Stimulated activated naive CD8-positive, alpha-beta T cell treated with anti-CD3 and anti-CD28 coated beads, Interleukin-15, amount 100 ng/mL, for 72 hours (primary cell): ENCODE data around the gene STAT4.
A peak's percentile ranks its signal among the peaks of the same experiment; 100 is the strongest.

ENCODE experiments used
- ATAC-seq: fragments of 150-1000 bp; cut with Tn5 transposase; 2 replicates; pipeline ENCODE4 v1.10.0; 2021; ENCODE audit warnings: mild to moderate bottlenecking, moderate library complexity
- DNase-seq, 2 donors: peaks; one replicate each; pipeline ENCODE4 v3.0.0; 2021 to 2022
- H3K27ac Mint-ChIP-seq, 2 donors: one replicate each; pipeline ENCODE4 v1.8.0; 2022; ENCODE audit warnings: mild to moderate bottlenecking in 2 of 2, mixed read lengths in 2 of 2, moderate library complexity in 2 of 2
- H3K27me3 Mint-ChIP-seq: one replicate; pipeline ENCODE4 v1.8.0; 2022; ENCODE audit warnings: mixed read lengths
- H3K4me1 Mint-ChIP-seq: one replicate; pipeline ENCODE4 v1.8.0; 2022; ENCODE audit warnings: mild to moderate bottlenecking, mixed read lengths
- H3K4me3 Mint-ChIP-seq, 2 donors: one replicate each; pipeline ENCODE4 v1.8.0; 2022; ENCODE audit warnings: mild to moderate bottlenecking in 2 of 2, mixed read lengths in 2 of 2, moderate library complexity in 1 of 2
- H3K9me3 Mint-ChIP-seq, 2 donors: one replicate each; pipeline ENCODE4 v1.8.0; 2022; ENCODE audit warnings: mixed read lengths in 2 of 2

The STAT4 gene

GRCh38 chr2:191038241-191038725, 112.5 kb downstream of the STAT4 start:
- ATAC-seq, result peak; percentile 68
- H3K4me1 Mint-ChIP-seq, result peaks cover 32% of the 10 kb centered on the region
- no peaks in the 10 kb centered on the region for H3K27me3 Mint-ChIP-seq
- H3K27ac Mint-ChIP-seq, result peak overlapping the region in 1 of 2 donors; percentile 72
- DNase-seq, result no peak
- H3K4me3 Mint-ChIP-seq, result no peak overlapping the region
- no peaks in the 10 kb centered on the region for H3K9me3 Mint-ChIP-seq

GRCh38 chr2:191037351-191037750, 113.4 kb downstream of the STAT4 start:
- ATAC-seq, result no peak
- H3K27ac Mint-ChIP-seq, result peak overlapping the region; percentile 71 to 75
- no peaks in the 10 kb centered on the region for H3K9me3 Mint-ChIP-seq
- no peaks in the 10 kb centered on the region for H3K27me3 Mint-ChIP-seq
- peaks cover 32% of the 10 kb centered on the region for H3K4me1 Mint-ChIP-seq
- no peak for DNase-seq
- no peak overlapping the region for H3K4me3 Mint-ChIP-seq

GRCh38 chr2:191036363-191036762, 114.4 kb downstream of the STAT4 start:
- Mint-ChIP-seq H3K27me3 (no peaks in the 10 kb centered on the region), H3K9me3 (no peaks in the 10 kb centered on the region), H3K4me3 (no peak overlapping the region), H3K27ac (no peak overlapping the region), H3K4me1 (peaks cover 22% of the 10 kb centered on the region)
- ATAC-seq (no peak), DNase-seq (no peak)

- peaks cover 41% of the 10 kb centered on the region for H3K4me1 Mint-ChIP-seq
- no peaks in the 10 kb centered on the region for H3K9me3 Mint-ChIP-seq
- peak overlapping the region; percentile 20 to 59 for H3K27ac Mint-ChIP-seq
- H3K4me3 Mint-ChIP-seq, result no peak overlapping the region
- no peak for DNase-seq
- ATAC-seq, result no peak
- H3K27me3 Mint-ChIP-seq, result no peaks in the 10 kb centered on the region
These were observed 118.0 kb downstream of the STAT4 start for GRCh38 chr2:191032588-191033429.

GRCh38 chr2:191031256-191031655, 119.5 kb downstream of the STAT4 start:
- H3K9me3 Mint-ChIP-seq, result no peaks in the 10 kb centered on the region
- peaks cover 50% of the 10 kb centered on the region for H3K4me1 Mint-ChIP-seq
- DNase-seq (no peak), ATAC-seq (no peak)
- no peaks in the 10 kb centered on the region for H3K27me3 Mint-ChIP-seq
- no peak overlapping the region for H3K4me3 Mint-ChIP-seq
- peak overlapping the region in 1 of 2 donors; percentile 10 for H3K27ac Mint-ChIP-seq

GRCh38 chr2:191030521-191031154, 120.2 kb downstream of the STAT4 start:
- Mint-ChIP-seq H3K9me3 (peaks cover 0 to 5% of the 10 kb centered on the region in 2 donors), H3K4me3 (peak overlapping the region in 1 of 2 donors; percentile 7), H3K4me1 (peaks cover 56% of the 10 kb centered on the region), H3K27ac (no peak overlapping the region), H3K27me3 (no peaks in the 10 kb centered on the region)
- DNase-seq (no peak), ATAC-seq (peak; percentile 78)

GRCh38 chr2:191029280-191029950, 121.4 kb downstream of the STAT4 start:
- ATAC-seq, result peak; percentile 40
- Mint-ChIP-seq H3K4me1 (peaks cover 68% of the 10 kb centered on the region), H3K4me3 (peak overlapping the region; percentile 11 to 74), H3K9me3 (peaks cover 0 to 8% of the 10 kb centered on the region in 2 donors), H3K27me3 (no peaks in the 10 kb centered on the region), H3K27ac (peak overlapping the region; percentile 5 to 29)
- DNase-seq, result no peak

- DNase-seq (no peak), ATAC-seq (peak; percentile 53)
- peaks cover 0 to 8% of the 10 kb centered on the region in 2 donors for H3K9me3 Mint-ChIP-seq
- no peaks in the 10 kb centered on the region for H3K27me3 Mint-ChIP-seq
- no peak overlapping the region for H3K4me3 Mint-ChIP-seq
- H3K27ac Mint-ChIP-seq, result no peak overlapping the region
- peaks cover 68% of the 10 kb centered on the region for H3K4me1 Mint-ChIP-seq
These were observed 124.4 kb downstream of the STAT4 start for GRCh38 chr2:191026377-191026776.

- Mint-ChIP-seq H3K9me3 (peaks cover 0 to 8% of the 10 kb centered on the region in 2 donors), H3K27ac (peak overlapping the region in 1 of 2 donors; percentile 89), H3K4me1 (peaks cover 55% of the 10 kb centered on the region), H3K4me3 (peak overlapping the region in 1 of 2 donors; percentile 14), H3K27me3 (no peaks in the 10 kb centered on the region)
- ATAC-seq (no peak), DNase-seq (no peak)
These were observed 125.7 kb downstream of the STAT4 start for GRCh38 chr2:191025135-191025534.

GRCh38 chr2:191023235-191023679, 127.5 kb downstream of the STAT4 start:
- ATAC-seq, result no peak
- Mint-ChIP-seq H3K27me3 (no peaks in the 10 kb centered on the region), H3K9me3 (peaks cover 0 to 8% of the 10 kb centered on the region in 2 donors), H3K4me3 (no peak overlapping the region), H3K27ac (no peak overlapping the region), H3K4me1 (peaks cover 48% of the 10 kb centered on the region)
- DNase-seq, result no peak

GRCh38 chr2:191020742-191021381, 129.9 kb downstream of the STAT4 start:
- peaks cover 32% of the 10 kb centered on the region for H3K4me1 Mint-ChIP-seq
- H3K27ac Mint-ChIP-seq, result no peak overlapping the region
- no peak overlapping the region for H3K4me3 Mint-ChIP-seq
- no peaks in the 10 kb centered on the region for H3K27me3 Mint-ChIP-seq
- ATAC-seq (peak; percentile 67), DNase-seq (peak in 1 of 2 donors; percentile 67)
- H3K9me3 Mint-ChIP-seq, result peaks cover 11 to 12% of the 10 kb centered on the region in 2 donors

GRCh38 chr2:191020221-191020741, 130.5 kb downstream of the STAT4 start:
- Mint-ChIP-seq H3K9me3 (peaks cover 13 to 16% of the 10 kb centered on the region in 2 donors), H3K27me3 (no peaks in the 10 kb centered on the region), H3K27ac (peak overlapping the region in 1 of 2 donors; percentile 87), H3K4me3 (no peak overlapping the region), H3K4me1 (peaks cover 27% of the 10 kb centered on the region)
- DNase-seq (peak; percentile 98), ATAC-seq (peak; percentile 81)

- Mint-ChIP-seq H3K4me3 (peak overlapping the region in 1 of 2 donors; percentile 59), H3K4me1 (peaks cover 18% of the 10 kb centered on the region), H3K9me3 (peaks cover 12 to 16% of the 10 kb centered on the region in 2 donors), H3K27ac (no peak overlapping the region), H3K27me3 (no peaks in the 10 kb centered on the region)
- DNase-seq, result no peak
- no peak for ATAC-seq
These were observed 131.4 kb downstream of the STAT4 start for GRCh38 chr2:191019376-191019775.

- DNase-seq, result peak; percentile 52 to 54
- Mint-ChIP-seq H3K27me3 (no peaks in the 10 kb centered on the region), H3K9me3 (peaks cover 12 to 16% of the 10 kb centered on the region in 2 donors), H3K4me1 (peaks cover 18% of the 10 kb centered on the region), H3K27ac (peak overlapping the region; percentile 27 to 97), H3K4me3 (peak overlapping the region; percentile 59 to 68)
- ATAC-seq, result no peak
These were observed 132.1 kb downstream of the STAT4 start for GRCh38 chr2:191018643-191019119.

- peaks cover 18% of the 10 kb centered on the region for H3K4me1 Mint-ChIP-seq
- H3K27me3 Mint-ChIP-seq, result no peaks in the 10 kb centered on the region
- H3K4me3 Mint-ChIP-seq, result no peak overlapping the region
- no peak for ATAC-seq
- H3K9me3 Mint-ChIP-seq, result peaks cover 12 to 16% of the 10 kb centered on the region in 2 donors
- DNase-seq, result no peak
- peak overlapping the region in 1 of 2 donors; percentile 54 for H3K27ac Mint-ChIP-seq
These were observed 132.7 kb downstream of the STAT4 start for GRCh38 chr2:191018048-191018447.
